Spleen (tissue), 11 donors: ENCODE measurements around the gene MYBPC3. TPM values are rescaled to one million over a fixed set of nuclear protein-coding genes. Genes with fewer than 3 reads are reported as not detected.

ENCODE experiments used
- DNase-seq: peaks from one replicate; pipeline ENCODE4 v3.0.0-alpha.2; 2020
- H3K27ac ChIP-seq, 8 donors: fragments of 200-600 bp; sonication (generic) in 7 of 8; 1 replicate in 4 of 8; 2 replicates in 4 of 8; pipeline versions ENCODE4 v1.5.0 to v1.8.0; 2016 to 2021; ENCODE audit warnings: inconsistent platforms in 4 of 8, mild to moderate bottlenecking in 4 of 8, moderate library complexity in 1 of 8
- H3K27me3 ChIP-seq, 7 donors: fragments of 200-600 bp; sonication (generic) in 6 of 7; replicated peaks in 1 of 7; 1 replicate in 4 of 7; 2 replicates in 3 of 7; pipeline versions ENCODE4 v1.5.0 to v1.8.0; 2016 to 2021; ENCODE audit warnings: inconsistent platforms in 3 of 7, mild to moderate bottlenecking in 1 of 7
- H3K36me3 ChIP-seq, 6 donors: fragments of 200-600 bp; sonication (generic) in 5 of 6; 1 replicate in 4 of 6; 2 replicates in 2 of 6; pipeline versions ENCODE4 v1.5.0 to v1.8.0; 2016 to 2021; ENCODE audit warnings: inconsistent platforms in 2 of 6
- H3K4me1 ChIP-seq, 6 donors: fragments of 200-600 bp; sonication (generic) in 5 of 6; 1 replicate in 3 of 6; 2 replicates in 3 of 6; pipeline versions ENCODE4 v1.5.0 to v1.8.0; 2016 to 2021; ENCODE audit warnings: inconsistent platforms in 3 of 6
- H3K4me3 ChIP-seq, 8 donors: fragments of 200-600 bp; sonication (generic) in 7 of 8; 1 replicate in 4 of 8; 2 replicates in 4 of 8; pipeline versions ENCODE4 v1.5.0 to v1.8.0; 2016 to 2021; ENCODE audit warnings: inconsistent platforms in 4 of 8, mild to moderate bottlenecking in 4 of 8, moderate library complexity in 2 of 8
- H3K9me3 ChIP-seq, 8 donors: fragments of 200-600 bp; sonication (generic) in 7 of 8; 1 replicate in 4 of 8; 2 replicates in 4 of 8; pipeline versions ENCODE4 v1.5.0 to v1.8.0; 2016 to 2021; ENCODE audit warnings: inconsistent platforms in 4 of 8
- POLR2A ChIP-seq, 3 donors: fragments of 450-650 bp; IDR thresholded peaks; one replicate each; pipeline ENCODE4 v1.5.1; 2017; ENCODE audit warnings: antibody characterized with exemption in 3 of 3, mild to moderate bottlenecking in 1 of 3
- POLR2AphosphoS5 ChIP-seq, 3 donors: sonication (generic); formaldehyde crosslinking; IDR thresholded peaks; one replicate each; pipeline ENCODE4 v1.5.1; 2017; ENCODE audit warnings: antibody characterized with exemption in 3 of 3
- WGBS, 5 donors: extraction: QIAGEN DNeasy Blood & Tissue Kit in 3 of 5; methylation state at CpG; one replicate each; pipeline versions ENCODE4 v1.1.5 to v1.1.7; 2013 to 2018; 5-methylcytosine and 5-hydroxymethylcytosine counted together
- intact Hi-C: fragments of 100-400 bp; cut with DNase I; formaldehyde crosslinking; loops from one replicate; pipeline ENCODE4 v1.15.0; 2023; ENCODE audit warnings: low total_unique reads
- polyA plus RNA-seq, 3 donors: library from polyadenylated mRNA; stranded (reverse); fragments of 200-250 nt; gene quantifications; one replicate each; pipeline ENCODE4 v1.2.1, GENCODE V29; 2013
- total RNA-seq, 7 donors: library from RNA; depleted of rRNA in 3 of 7; stranded (reverse); fragments of >200 nt in 3 of 7; fragmentation: NEBNext Ultra II Directional in 4 of 7; extraction: Animal tissue kit (Norgen Biotek cat#: 25700) in 4 of 7; gene quantifications; one replicate each; pipeline versions ENCODE4 v1.1.0 to v1.2.1, GENCODE V29; 2016 to 2021
- TF ChIP-seq, protein P1 (sequence below), 11 experiments: fragments of 200-600 bp in 7 of 11; fragments of 450-650 bp in 4 of 11; sonication (generic) in 4 of 11; IDR thresholded peaks in 8 of 11; conservative IDR thresholded peaks in 3 of 11; 1 replicate in 7 of 11; 2 replicates in 4 of 11; pipeline versions ENCODE4 v1.4.0 to v1.8.0; 2016 to 2021; ENCODE audit warnings: antibody characterized with exemption in 11 of 11, inconsistent platforms in 4 of 11, mild to moderate bottlenecking in 1 of 11
- donor health status: healthy with polysubstance abuse.
- donor health status: DM: no; HTN: no; CAD: no; lungs with moderate emphysema.
- donor health status: DM: no; HTN: no; CAD: no.
- donor health status: Bipolar disorder and iron deficiency.
- donor health status: healthy.
- donor health status: DM: no; HTN: no; CAD: no.
- donor health status: DM: yes; HTN: yes; CAD: no.

The MYBPC3 gene
- total and polyA plus RNA-seq, 10 donors: 0.49 to 4.7 (median 1.5) TPM

DNA sequence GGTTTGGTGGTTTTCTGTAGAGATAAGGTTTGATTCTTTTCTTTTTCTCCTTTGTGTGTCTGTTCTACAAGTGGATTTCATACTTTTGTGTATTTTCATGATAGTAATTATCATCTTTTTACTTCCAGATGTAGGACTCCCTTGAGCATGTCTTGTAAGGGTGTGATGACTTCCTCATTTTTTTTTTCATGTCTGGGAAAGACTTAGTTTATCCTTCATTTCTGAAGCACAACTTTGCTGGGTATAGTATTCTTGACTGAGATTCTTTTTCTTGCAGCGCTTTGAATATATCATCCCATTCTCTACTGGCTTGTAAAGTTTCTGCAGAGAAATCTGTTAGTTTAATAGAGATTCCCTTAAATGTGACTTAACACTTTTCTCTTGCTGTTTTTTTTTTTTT is 49.6 kb downstream of the MYBPC3 start:
- Histone ChIP-seq H3K4me3 (no peak overlapping the region), H3K27ac (no peak overlapping the region), H3K27me3 (no peaks in the 10 kb centered on the region), H3K36me3 (peaks cover 0 to 100% (median 96%) of the 10 kb centered on the region in 6 donors), H3K4me1 (no peaks in the 10 kb centered on the region), H3K9me3 (peaks cover 3 to 41% (median 35%) of the 10 kb centered on the region in 8 donors)
- TF ChIP-seq POLR2AphosphoS5 (IDR thresholded peaks at IDR 0.05): no peak
- no peak for TF ChIP-seq POLR2A (IDR thresholded peaks at IDR 0.05)
- TF ChIP-seq, protein P1, sequence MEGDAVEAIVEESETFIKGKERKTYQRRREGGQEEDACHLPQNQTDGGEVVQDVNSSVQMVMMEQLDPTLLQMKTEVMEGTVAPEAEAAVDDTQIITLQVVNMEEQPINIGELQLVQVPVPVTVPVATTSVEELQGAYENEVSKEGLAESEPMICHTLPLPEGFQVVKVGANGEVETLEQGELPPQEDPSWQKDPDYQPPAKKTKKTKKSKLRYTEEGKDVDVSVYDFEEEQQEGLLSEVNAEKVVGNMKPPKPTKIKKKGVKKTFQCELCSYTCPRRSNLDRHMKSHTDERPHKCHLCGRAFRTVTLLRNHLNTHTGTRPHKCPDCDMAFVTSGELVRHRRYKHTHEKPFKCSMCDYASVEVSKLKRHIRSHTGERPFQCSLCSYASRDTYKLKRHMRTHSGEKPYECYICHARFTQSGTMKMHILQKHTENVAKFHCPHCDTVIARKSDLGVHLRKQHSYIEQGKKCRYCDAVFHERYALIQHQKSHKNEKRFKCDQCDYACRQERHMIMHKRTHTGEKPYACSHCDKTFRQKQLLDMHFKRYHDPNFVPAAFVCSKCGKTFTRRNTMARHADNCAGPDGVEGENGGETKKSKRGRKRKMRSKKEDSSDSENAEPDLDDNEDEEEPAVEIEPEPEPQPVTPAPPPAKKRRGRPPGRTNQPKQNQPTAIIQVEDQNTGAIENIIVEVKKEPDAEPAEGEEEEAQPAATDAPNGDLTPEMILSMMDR (IDR thresholded peaks at IDR 0.05 in 8 of 11, conservative IDR thresholded peaks at IDR 0.05 in 3 of 11): no peak
- no peak for DNase-seq
- intact Hi-C loops: no loop called here
- 97 to 100% (median 100%) methylated on average over 1 of the region's 1 CpG for WGBS, 5 donors

DNA sequence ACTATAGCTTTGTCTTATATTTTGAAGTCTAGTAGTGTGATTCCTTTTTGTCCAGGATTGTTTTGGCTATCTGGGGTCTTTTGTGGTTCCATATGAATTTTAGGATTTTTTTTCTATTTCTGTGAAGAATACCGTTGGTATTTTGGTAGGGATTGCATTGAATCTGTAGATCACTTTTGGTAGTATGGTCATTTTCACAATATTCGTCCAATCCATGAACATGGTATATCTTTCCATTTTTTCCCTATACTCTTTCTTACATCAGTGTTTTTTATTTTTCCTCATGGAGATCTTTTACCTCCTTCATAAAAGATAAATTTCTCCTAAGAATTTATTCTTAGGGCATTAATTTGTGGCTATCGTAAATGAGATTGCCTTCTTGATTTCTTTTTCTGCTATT is 53.4 kb downstream of the MYBPC3 start:
- Histone ChIP-seq H3K4me1 (no peaks in the 10 kb centered on the region), H3K36me3 (peaks cover 0 to 100% (median 97%) of the 10 kb centered on the region in 6 donors), H3K4me3 (no peak overlapping the region), H3K27ac (no peak overlapping the region), H3K27me3 (no peaks in the 10 kb centered on the region), H3K9me3 (peaks cover 3 to 43% (median 35%) of the 10 kb centered on the region in 8 donors)
- TF ChIP-seq, protein P1 (IDR thresholded peaks at IDR 0.05 in 8 of 11, conservative IDR thresholded peaks at IDR 0.05 in 3 of 11): no peak
- no peak for TF ChIP-seq POLR2AphosphoS5 (IDR thresholded peaks at IDR 0.05)
- no peak for TF ChIP-seq POLR2A (IDR thresholded peaks at IDR 0.05)
- DNase-seq: no peak
- WGBS, 5 donors: 96 to 99% (median 98%) methylated on average over 3 of the region's 3 CpGs
- intact Hi-C loops: no loop called here

DNA sequence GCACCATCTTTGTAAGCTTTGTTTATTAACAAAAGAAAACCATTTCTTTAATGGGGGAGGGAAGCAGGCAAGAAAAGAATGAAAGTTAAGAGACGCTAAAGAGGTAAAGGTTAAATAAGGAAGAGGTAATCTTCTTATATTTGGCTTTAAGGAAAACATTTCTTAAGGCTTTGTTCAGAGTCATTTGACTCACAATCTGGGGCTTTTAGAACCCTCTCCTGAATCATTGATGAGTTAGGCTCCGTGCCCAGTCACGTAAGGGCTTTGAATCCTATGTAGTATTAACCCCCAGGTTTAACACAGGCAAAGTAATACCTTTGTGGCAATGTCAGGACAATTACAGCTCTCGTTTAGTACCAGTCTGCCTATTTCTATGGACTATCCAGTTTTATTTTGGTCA is 56.5 kb downstream of the MYBPC3 start:
- TF ChIP-seq POLR2AphosphoS5 (IDR thresholded peaks at IDR 0.05): no peak
- TF ChIP-seq POLR2A (IDR thresholded peaks at IDR 0.05): no peak
- TF ChIP-seq, protein P1 (IDR thresholded peaks at IDR 0.05 in 8 of 11, conservative IDR thresholded peaks at IDR 0.05 in 3 of 11): no peak
- H3K4me3 ChIP-seq: no peak overlapping the region
- no peaks in the 10 kb centered on the region for H3K27me3 ChIP-seq
- intact Hi-C loops: no loop called here
- no peak for DNase-seq
- 93 to 95% (median 94%) methylated on average over 4 of the region's 4 CpGs for WGBS, 5 donors
- peaks cover 0 to 23% (median 13%) of the 10 kb centered on the region in 8 donors for H3K9me3 ChIP-seq
- no peaks in the 10 kb centered on the region for H3K4me1 ChIP-seq
- H3K27ac ChIP-seq: no peak overlapping the region
- peaks cover 0 to 100% (median 97%) of the 10 kb centered on the region in 6 donors for H3K36me3 ChIP-seq

DNA sequence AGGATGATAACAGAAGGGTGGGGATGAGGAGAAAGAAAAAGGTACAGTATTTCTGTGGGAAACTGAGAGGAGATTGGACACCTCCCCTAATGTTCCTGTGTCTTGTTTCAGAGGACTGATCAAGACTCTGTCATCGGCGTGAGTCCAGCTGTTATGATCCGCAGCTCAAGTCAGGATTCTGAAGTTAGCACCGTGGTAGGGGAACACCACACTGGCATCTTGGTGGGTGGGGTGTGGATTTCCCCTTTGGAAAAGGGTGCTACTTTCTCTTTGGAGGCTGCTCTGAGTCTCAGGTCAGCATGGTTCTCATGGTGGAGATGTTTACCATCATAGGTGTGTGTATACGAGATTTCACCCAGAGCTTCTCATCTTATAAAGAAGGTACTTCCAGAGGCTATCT is 57.1 kb downstream of the MYBPC3 start:
- intact Hi-C loops: no loop called here
- TF ChIP-seq POLR2AphosphoS5 (IDR thresholded peaks at IDR 0.05) (no peak), POLR2A (IDR thresholded peaks at IDR 0.05) (no peak)
- TF ChIP-seq, protein P1 (IDR thresholded peaks at IDR 0.05 in 8 of 11, conservative IDR thresholded peaks at IDR 0.05 in 3 of 11): no peak
- DNase-seq: no peak
- WGBS, 5 donors: 91 to 97% (median 91%) methylated on average over 5 of the region's 5 CpGs
- H3K27ac ChIP-seq: no peak overlapping the region
- H3K4me1 ChIP-seq: no peaks in the 10 kb centered on the region
- peaks cover 0 to 23% (median 13%) of the 10 kb centered on the region in 8 donors for H3K9me3 ChIP-seq
- no peaks in the 10 kb centered on the region for H3K27me3 ChIP-seq
- peaks cover 0 to 100% (median 97%) of the 10 kb centered on the region in 6 donors for H3K36me3 ChIP-seq
- no peak overlapping the region for H3K4me3 ChIP-seq
